Mammary epithelial cell (primary cell): ENCODE measurements around the gene PLAAT5.

Experiments used
- CTCF ChIP-seq, 2 donors: IDR thresholded peaks in 1 of 2; conservative IDR thresholded peaks in 1 of 2; 2 replicates each; pipeline ENCODE4 v1.5.1; 2011 to 2012; ENCODE audit warnings: inconsistent platforms in 2 of 2, low read length in 2 of 2, mild to moderate bottlenecking in 2 of 2, control low read depth in 1 of 2, low read depth in 1 of 2; ENCODE audit not compliant: insufficient read depth in 1 of 2; ENCODE audit errors: extremely low read depth in 1 of 2
- EZH2 ChIP-seq: IDR thresholded peaks from 2 replicates; pipeline ENCODE4 v1.6.1; 2012; ENCODE audit warnings: low read length, inconsistent platforms, borderline replicate concordance

DNA sequence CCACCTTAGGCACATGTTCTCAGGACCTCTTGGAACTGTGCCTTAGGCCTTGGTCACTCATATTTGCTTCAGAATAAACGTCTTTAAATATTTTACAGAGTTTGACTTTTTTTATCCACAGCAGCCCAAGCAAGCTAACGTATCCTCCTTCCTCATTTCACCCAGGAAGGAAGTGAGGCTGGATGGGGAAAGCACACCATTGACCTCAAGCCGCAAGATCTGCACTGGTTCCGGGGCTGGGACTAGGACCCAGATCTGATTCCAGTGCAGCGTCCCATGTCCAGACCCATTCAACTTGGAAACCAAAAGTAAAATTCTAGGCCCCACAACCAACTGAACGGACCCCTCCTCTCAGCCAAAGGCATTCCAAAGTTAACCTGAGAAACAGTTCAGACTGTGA, 12.5 kb upstream of the PLAAT5 start:
- TF ChIP-seq CTCF (conservative IDR thresholded peaks at IDR 0.05 in 1 of 2, IDR thresholded peaks at IDR 0.05 in 1 of 2; ENCODE audit: extremely low read depth in 1 of 2, insufficient read depth in 1 of 2, low read depth in 1 of 2, low read length in 2 of 2) (no peak), EZH2 (no peak)
